GM12878 (cell line): ENCODE data around the gene FAM83G. TPM values are rescaled to one million over a fixed set of nuclear protein-coding genes. Genes with fewer than 3 reads are reported as not detected.

Source experiments
- ATF7 ChIP-seq: fragments of 450-650 bp; IDR thresholded peaks from 2 replicates; pipeline ENCODE4 v1.6.1; 2016; ENCODE audit warnings: low read depth, mild to moderate bottlenecking
- CREB1 ChIP-seq: IDR thresholded peaks from 2 replicates; pipeline ENCODE4 v1.6.1; 2012; ENCODE audit warnings: low read depth, mild to moderate bottlenecking, inconsistent platforms
- CREM ChIP-seq: IDR thresholded peaks from 2 replicates; pipeline ENCODE4 v1.6.1; 2014; ENCODE audit warnings: antibody characterized with exemption, low read depth
- MTA2 ChIP-seq: fragments of 450-650 bp; IDR thresholded peaks from 2 replicates; pipeline ENCODE4 v1.6.1; 2016; ENCODE audit warnings: low read depth, mild to moderate bottlenecking, moderate library complexity
- MTA3 ChIP-seq: IDR thresholded peaks from 2 replicates; pipeline ENCODE4 v1.6.1; 2012; ENCODE audit warnings: low read length, inconsistent platforms, borderline replicate concordance
- MXI1 ChIP-seq: fragments of 150-350 bp; IDR thresholded peaks from 2 replicates; pipeline ENCODE4 v1.6.1; 2011; ENCODE audit warnings: low read depth, mild to moderate bottlenecking, inconsistent platforms, low read length, improper control_type of control experiment
- MYB ChIP-seq: fragments of 150-350 bp; IDR thresholded peaks from 2 replicates; pipeline ENCODE4 v1.6.1; 2014; ENCODE audit warnings: mild to moderate bottlenecking, low read depth, low read length, borderline replicate concordance
- NBN ChIP-seq: fragments of 450-650 bp; IDR thresholded peaks from 2 replicates; pipeline ENCODE4 v1.6.1; 2016
- NFIC ChIP-seq: IDR thresholded peaks from 2 replicates; pipeline ENCODE4 v1.6.1; 2012; ENCODE audit warnings: low read depth, mild to moderate bottlenecking, inconsistent platforms, low read length, moderate library complexity
- REST ChIP-seq: IDR thresholded peaks from 2 replicates; pipeline ENCODE4 v1.6.1; 2012; ENCODE audit warnings: mild to moderate bottlenecking, low read depth, low read length
- SMAD5 ChIP-seq: IDR thresholded peaks from 2 replicates; pipeline ENCODE4 v1.6.1; 2016; ENCODE audit warnings: antibody characterized with exemption, low read depth
- TCF12 ChIP-seq: IDR thresholded peaks from 2 replicates; pipeline ENCODE4 v1.6.1; 2011; ENCODE audit warnings: low read depth, mild to moderate bottlenecking, low read length
- ZNF217 ChIP-seq: fragments of 450-650 bp; IDR thresholded peaks from 2 replicates; pipeline ENCODE4 v1.6.1; 2017; ENCODE audit warnings: antibody characterized with exemption, mild to moderate bottlenecking
- polyA plus RNA-seq, 11 experiments: library from polyadenylated mRNA; depleted of rRNA in 4 of 11; unstranded in 6 of 11; stranded (reverse) in 5 of 11; fragments of >200 nt; fragmentation: Nextera tagmentation in 4 of 11; fragmentation: Illumina TruSeq in 1 of 11; extraction: Ambion mirVana in 4 of 11; extraction: Trizol in 1 of 11; gene quantifications; 1 replicate in 1 of 11; 2 replicates in 10 of 11; pipeline versions ENCODE4 v1.2.1 to v1.2.3, GENCODE V29; 2011 to 2016; ENCODE audit warnings: inconsistent platforms in 2 of 11, missing spikeins in 2 of 11, low read depth in 1 of 11
- total RNA-seq, 4 experiments: library from RNA; depleted of rRNA in 3 of 4; stranded (reverse); fragments of >200 nt in 3 of 4; fragmentation: Illumina TruSeq in 1 of 4; extraction: Trizol in 1 of 4; gene quantifications; 2 replicates each; pipeline versions ENCODE4 v1.2.1 to v1.2.3, GENCODE V29; 2013 to 2021

The FAM83G gene
- total and polyA plus RNA-seq, 10 of the 15 experiments (the other 5 are each of a cell fraction or from before 2014, with no cell fraction given): 0.03 to 16.7 (median 6.5) TPM

GRCh38 chr17:18933102-18934058 is 71.2 kb downstream of the FAM83G start (continued):
- TF ChIP-seq CREB1 (peak; percentile 64; the same call in 1 of the 2 replicates), MYB (no peak), NFIC (no peak), MXI1 (no peak), MTA2 (no peak), CREM (peak; percentile 66), ATF7 (peak; percentile 90), ZNF217 (no peak), TCF12 (no peak), MTA3 (0 out of 2 replicates have a peak, but pooled peaks have one; percentile 33), SMAD5 (no peak), NBN (0 out of 2 replicates have a peak, but pooled peaks have one; percentile 31), REST (no peak)
